Peyer's patch (tissue), 4 donors: ENCODE data around the gene SUN2.

Experiments used
- CTCF ChIP-seq, 6 experiments: fragments of 450-650 bp in 4 of 6; fragments of 200-600 bp in 2 of 6; sonication (generic) in 1 of 6; IDR thresholded peaks; one replicate each; pipeline ENCODE4 v1.5.1; 2017 to 2019; ENCODE audit warnings: antibody characterized with exemption in 6 of 6, mild to moderate bottlenecking in 3 of 6, moderate library complexity in 1 of 6
- POLR2A ChIP-seq, 2 donors: fragments of 450-650 bp; IDR thresholded peaks; one replicate each; pipeline ENCODE4 v1.5.1; 2017; ENCODE audit warnings: antibody characterized with exemption in 2 of 2, mild to moderate bottlenecking in 2 of 2, moderate library complexity in 2 of 2

- TF ChIP-seq CTCF (IDR thresholded peaks at IDR 0.05) (no peak), POLR2A (IDR thresholded peaks at IDR 0.05) (no peak)
Observed at GRCh38 chr22:38744981-38745380, 10.8 kb downstream of the SUN2 start.
